ENCODE results near the gene KRTAP5-5.
"Not testable (repeated sequence)": the region's sequence is repeated elsewhere in the genome, so short reads cannot be mapped to it uniquely, and the experiment has no call there.

KRTAP5-5 gene

DNA sequence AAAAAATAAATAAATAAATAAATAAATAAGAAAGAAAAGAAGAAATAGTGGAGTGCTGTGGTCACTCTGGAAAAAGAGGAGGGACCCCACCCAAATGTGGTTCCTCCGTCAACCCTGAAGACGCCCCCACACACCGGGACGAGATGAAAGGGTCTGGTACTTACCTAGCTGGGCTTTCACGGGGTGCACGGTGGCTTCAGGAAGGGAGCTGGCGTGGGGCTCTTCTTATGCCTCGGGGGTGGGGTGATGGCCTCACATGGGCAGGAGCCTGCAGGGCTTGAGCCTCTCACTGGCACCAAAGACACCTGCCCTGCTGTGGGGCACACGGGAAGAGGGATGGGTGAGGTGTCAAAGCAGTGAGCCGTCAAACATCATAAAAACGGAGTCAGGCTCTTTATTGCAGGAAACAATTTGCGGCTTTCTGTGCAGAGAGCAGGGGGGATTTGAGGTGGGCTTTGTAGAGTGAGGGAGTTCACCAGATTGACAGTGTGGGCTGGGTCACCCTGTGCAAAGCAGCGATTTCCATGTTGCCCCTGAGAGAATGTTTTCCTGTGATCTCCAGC lies 39.4 kb downstream of the KRTAP5-5 start:
- TF ChIP-seq, protein P1, sequence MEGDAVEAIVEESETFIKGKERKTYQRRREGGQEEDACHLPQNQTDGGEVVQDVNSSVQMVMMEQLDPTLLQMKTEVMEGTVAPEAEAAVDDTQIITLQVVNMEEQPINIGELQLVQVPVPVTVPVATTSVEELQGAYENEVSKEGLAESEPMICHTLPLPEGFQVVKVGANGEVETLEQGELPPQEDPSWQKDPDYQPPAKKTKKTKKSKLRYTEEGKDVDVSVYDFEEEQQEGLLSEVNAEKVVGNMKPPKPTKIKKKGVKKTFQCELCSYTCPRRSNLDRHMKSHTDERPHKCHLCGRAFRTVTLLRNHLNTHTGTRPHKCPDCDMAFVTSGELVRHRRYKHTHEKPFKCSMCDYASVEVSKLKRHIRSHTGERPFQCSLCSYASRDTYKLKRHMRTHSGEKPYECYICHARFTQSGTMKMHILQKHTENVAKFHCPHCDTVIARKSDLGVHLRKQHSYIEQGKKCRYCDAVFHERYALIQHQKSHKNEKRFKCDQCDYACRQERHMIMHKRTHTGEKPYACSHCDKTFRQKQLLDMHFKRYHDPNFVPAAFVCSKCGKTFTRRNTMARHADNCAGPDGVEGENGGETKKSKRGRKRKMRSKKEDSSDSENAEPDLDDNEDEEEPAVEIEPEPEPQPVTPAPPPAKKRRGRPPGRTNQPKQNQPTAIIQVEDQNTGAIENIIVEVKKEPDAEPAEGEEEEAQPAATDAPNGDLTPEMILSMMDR (IDR thresholded peaks at IDR 0.05; ENCODE audit: low read depth, low read length) = no peak
- no peak for DNase-seq (ENCODE audit: low read depth in 2 of 2)
- no peak overlapping the region for H3K4me3 ChIP-seq (replicated peaks in 1 of 2; ENCODE audit: low read depth in 2 of 2, low read length in 2 of 2)

DNA sequence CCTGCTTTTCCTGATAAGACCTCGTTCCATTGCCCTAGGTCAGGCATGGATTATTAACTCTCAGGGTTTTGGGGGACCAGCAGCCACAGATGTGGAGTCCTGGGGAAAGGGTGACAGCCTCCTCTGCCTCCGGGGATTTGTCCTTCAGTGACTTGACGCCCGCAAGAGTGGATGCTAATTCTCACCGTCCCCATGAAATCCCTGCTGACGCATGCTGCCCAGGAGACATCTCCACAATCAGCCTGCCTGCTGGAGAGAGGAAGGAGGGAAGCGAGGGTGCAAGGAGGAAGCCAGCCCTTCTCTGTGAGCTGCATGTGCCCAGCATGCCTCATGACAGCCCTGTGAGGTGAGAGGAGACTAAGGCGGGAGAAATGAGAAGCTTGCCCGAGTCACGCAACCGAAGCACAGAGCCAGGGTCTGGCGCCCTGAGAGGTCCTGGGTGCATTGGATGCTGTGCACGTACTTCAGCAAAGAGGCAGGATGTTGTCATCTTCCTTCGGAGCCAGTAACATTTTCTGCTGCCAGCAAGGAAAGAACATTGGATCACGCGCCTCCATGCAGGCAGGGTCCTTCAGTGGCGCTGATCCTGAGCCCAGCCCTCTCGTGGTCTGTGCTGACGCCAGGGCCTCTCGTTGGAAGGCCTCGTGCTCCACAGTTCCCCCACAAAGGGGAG lies 40.1 kb downstream of the KRTAP5-5 start:
- no peak for DNase-seq (ENCODE audit: low read depth in 2 of 2)
- TF ChIP-seq, protein P1 (IDR thresholded peaks at IDR 0.05; ENCODE audit: low read depth, low read length) = no peak
- H3K4me3 ChIP-seq (replicated peaks in 1 of 2; ENCODE audit: low read depth in 2 of 2, low read length in 2 of 2) = no peak overlapping the region

GRCh38 chr11:1670457-1670856 lies 40.9 kb downstream of the KRTAP5-5 start:
- not testable (repeated sequence) for H3K4me3 ChIP-seq (replicated peaks in 1 of 2; ENCODE audit: low read depth in 2 of 2, low read length in 2 of 2); DNase-seq (ENCODE audit: low read depth in 2 of 2)

DNA sequence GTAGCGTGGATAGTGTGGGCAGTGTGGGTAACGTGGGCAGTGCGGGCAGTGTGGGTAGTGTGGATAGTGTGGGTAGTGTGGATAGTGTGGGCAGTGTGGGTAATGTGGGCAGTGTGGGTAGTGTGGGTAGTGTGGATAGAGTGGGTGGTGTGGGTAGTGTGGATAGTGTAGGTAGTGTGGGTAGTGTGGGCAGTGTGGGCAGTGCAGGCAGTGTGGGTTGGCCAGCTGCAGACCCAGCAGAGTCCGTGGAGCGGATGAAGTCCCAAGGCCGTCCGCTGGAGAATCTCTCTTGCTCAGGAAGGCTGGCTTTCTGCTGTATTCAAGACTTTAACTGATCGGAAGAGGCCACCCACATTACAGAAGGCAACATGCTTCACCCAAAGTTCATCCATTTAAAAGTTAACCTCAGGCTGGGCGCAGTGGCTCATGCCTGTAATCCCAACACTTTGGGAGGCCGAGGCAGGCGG lies 41.4 kb downstream of the KRTAP5-5 start:
- no peak overlapping the region for H3K4me3 ChIP-seq (replicated peaks in 1 of 2; ENCODE audit: low read depth in 2 of 2, low read length in 2 of 2)
- no peak for DNase-seq (ENCODE audit: low read depth in 2 of 2)
- TF ChIP-seq, protein P1 (IDR thresholded peaks at IDR 0.05; ENCODE audit: low read depth, low read length) = no peak

- DNase-seq (ENCODE audit: low read depth in 2 of 2) = no peak
- TF ChIP-seq, protein P1 (IDR thresholded peaks at IDR 0.05; ENCODE audit: low read depth, low read length) = no peak
- no peak overlapping the region for H3K4me3 ChIP-seq (replicated peaks in 1 of 2; ENCODE audit: low read depth in 2 of 2, low read length in 2 of 2)
Observed at GRCh38 chr11:1671658-1672057, 42.1 kb downstream of the KRTAP5-5 start.

DNA sequence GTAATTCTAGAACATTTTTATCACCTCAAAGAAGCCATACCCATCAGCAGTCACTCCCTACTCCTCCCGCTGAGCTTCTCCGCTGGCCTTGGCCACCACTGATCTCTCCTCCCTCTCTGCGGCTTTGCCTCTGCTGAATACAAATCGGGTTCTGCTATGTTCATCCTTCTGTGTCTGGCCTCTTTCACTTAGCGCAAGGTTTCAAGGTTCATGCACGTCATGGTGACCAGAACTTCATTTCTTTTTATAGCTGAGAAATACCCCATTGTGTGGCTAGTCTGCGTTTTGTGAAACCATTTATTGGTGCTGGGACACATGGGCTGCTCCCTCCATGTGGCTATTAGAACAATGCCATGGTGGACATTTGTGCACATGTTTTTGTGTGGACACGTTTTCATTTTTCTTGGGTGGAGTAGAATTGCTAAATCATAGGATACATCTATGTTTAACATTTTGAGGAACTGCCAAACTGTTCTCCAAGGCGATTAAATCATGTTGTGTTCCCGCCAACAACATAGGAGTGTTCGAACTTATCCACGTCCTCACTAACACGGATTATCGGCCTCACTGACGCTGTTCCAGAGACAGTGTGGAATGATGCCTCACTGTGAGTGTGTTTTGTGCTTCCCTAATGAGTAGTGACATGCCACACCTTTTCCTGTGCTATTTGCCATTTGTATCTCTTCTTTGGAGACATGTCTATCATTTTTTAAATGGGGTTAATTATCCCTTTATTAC lies 43.2 kb downstream of the KRTAP5-5 start:
- no peak for DNase-seq (ENCODE audit: low read depth in 2 of 2)
- no peak overlapping the region for H3K4me3 ChIP-seq (replicated peaks in 1 of 2; ENCODE audit: low read depth in 2 of 2, low read length in 2 of 2)
- TF ChIP-seq, protein P1 (IDR thresholded peaks at IDR 0.05; ENCODE audit: low read depth, low read length) = no peak

GRCh38 chr11:1673446-1674172 lies 44.0 kb downstream of the KRTAP5-5 start:
- DNase-seq (ENCODE audit: low read depth in 2 of 2) = no peak
- H3K4me3 ChIP-seq (replicated peaks in 1 of 2; ENCODE audit: low read depth in 2 of 2, low read length in 2 of 2) = no peak overlapping the region
- TF ChIP-seq, protein P1 (IDR thresholded peaks at IDR 0.05; ENCODE audit: low read depth, low read length) = no peak
